ENCODE data around the gene C1orf232.
A peak's percentile ranks its signal among the peaks of the same experiment; 100 is the strongest.

C1orf232 gene

DNA sequence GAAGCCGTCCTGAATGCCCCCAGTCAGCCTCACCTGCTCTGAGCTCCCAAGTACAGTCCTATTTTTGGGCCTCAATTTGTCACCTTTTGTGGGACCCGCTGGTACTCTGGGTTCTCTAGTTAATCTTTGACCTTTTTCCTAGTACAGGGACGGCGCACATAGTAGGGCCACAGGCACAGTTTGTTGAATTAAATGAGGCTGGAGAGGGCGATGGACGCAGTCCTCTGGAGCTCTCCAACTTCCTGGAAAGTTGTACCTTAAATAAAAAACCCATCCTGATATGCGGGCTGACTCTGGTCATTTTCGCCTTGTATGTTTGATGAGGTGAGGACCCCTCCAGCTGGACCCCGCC, 5.1 kb downstream of the C1orf232 start:
- peak overlapping the region; percentile 28 for H3K4me3 ChIP-seq (ENCODE audit: low read depth, low read length)
- DNase-seq (ENCODE audit: low read depth), result no peak
- in situ Hi-C loops (cut with HindIII; ENCODE audit: low sequenced_read_pairs), result no loop called here

DNA sequence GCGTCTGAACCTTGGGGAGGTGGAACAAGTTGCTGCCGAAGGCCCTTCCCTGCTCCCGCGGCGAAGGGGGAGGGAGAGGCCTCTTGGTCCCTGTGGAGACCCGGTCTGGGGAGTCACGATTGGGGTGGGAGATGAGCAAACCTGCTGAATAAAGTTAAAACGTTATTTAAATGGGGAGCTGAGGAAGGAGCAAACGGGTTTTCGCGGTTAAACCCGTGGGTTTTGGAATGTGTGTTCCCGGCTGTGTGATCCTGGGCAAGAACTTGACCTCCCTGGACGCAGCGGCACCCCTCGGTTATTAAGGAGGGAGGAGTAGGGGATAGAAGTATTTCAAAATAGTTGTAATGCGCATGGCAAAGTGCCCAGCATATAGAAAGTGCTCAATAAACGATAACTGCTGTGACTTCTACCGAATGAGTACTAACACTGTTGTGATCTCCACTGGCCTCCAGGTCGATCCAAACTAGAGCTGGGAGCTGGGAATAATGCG, 6.5 kb downstream of the C1orf232 start:
- in situ Hi-C loops (cut with HindIII; ENCODE audit: low sequenced_read_pairs), result no loop called here
- DNase-seq (ENCODE audit: low read depth), result no peak
- H3K4me3 ChIP-seq (ENCODE audit: low read depth, low read length), result peak overlapping the region; percentile 36
- TF ChIP-seq, protein P1, sequence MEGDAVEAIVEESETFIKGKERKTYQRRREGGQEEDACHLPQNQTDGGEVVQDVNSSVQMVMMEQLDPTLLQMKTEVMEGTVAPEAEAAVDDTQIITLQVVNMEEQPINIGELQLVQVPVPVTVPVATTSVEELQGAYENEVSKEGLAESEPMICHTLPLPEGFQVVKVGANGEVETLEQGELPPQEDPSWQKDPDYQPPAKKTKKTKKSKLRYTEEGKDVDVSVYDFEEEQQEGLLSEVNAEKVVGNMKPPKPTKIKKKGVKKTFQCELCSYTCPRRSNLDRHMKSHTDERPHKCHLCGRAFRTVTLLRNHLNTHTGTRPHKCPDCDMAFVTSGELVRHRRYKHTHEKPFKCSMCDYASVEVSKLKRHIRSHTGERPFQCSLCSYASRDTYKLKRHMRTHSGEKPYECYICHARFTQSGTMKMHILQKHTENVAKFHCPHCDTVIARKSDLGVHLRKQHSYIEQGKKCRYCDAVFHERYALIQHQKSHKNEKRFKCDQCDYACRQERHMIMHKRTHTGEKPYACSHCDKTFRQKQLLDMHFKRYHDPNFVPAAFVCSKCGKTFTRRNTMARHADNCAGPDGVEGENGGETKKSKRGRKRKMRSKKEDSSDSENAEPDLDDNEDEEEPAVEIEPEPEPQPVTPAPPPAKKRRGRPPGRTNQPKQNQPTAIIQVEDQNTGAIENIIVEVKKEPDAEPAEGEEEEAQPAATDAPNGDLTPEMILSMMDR (IDR thresholded peaks at IDR 0.05; ENCODE audit: low read depth, low read length, missing control alignments), result no peak

More for the DNA sequence above, 5.1 kb downstream of the C1orf232 start:
- TF ChIP-seq, protein P1 (IDR thresholded peaks at IDR 0.05; ENCODE audit: low read depth, low read length, missing control alignments), result no peak

DNA sequence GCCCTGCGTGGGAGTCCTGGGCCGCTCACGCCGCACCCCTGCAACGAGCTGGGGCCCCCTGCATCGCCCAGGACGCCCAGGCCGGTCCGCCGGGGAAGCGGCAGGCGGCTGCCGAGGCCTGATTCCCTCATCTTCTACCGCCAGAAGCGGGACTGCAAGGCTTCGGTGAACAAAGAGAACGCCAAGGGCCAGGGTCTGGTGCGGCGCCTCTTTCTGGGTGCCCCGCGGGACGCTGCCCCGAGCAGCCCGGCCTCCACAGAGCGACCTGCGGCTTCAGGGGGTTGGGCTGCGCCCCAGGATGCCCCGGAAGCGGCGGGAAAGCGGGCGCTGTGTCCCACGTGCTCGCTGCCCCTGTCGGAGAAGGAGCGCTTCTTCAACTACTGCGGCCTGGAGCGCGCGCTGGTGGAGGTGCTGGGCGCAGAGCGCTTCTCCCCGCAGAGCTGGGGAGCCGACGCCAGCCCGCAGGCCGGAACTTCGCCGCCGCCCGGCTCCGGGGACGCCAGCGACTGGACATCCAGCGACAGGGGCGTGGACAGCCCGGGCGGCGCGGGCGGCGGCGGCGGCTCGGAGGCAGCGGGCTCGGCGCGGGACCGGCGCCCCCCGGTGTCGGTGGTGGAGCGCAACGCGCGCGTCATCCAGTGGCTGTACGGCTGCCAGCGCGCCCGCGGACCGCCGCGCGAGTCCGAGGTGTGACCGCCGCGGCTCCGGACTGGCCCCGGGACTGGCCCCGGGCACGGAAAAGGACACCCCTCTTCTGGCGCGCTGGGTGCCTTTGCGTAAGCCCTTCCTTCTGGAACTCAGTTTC, 7.1 kb downstream of the C1orf232 start:
- in situ Hi-C loops (cut with HindIII; ENCODE audit: low sequenced_read_pairs), result no loop called here
- DNase-seq (ENCODE audit: low read depth), result no peak
- H3K4me3 ChIP-seq (ENCODE audit: low read depth, low read length), result peak overlapping the region; percentile 36
- TF ChIP-seq, protein P1 (IDR thresholded peaks at IDR 0.05; ENCODE audit: low read depth, low read length, missing control alignments), result no peak

DNA sequence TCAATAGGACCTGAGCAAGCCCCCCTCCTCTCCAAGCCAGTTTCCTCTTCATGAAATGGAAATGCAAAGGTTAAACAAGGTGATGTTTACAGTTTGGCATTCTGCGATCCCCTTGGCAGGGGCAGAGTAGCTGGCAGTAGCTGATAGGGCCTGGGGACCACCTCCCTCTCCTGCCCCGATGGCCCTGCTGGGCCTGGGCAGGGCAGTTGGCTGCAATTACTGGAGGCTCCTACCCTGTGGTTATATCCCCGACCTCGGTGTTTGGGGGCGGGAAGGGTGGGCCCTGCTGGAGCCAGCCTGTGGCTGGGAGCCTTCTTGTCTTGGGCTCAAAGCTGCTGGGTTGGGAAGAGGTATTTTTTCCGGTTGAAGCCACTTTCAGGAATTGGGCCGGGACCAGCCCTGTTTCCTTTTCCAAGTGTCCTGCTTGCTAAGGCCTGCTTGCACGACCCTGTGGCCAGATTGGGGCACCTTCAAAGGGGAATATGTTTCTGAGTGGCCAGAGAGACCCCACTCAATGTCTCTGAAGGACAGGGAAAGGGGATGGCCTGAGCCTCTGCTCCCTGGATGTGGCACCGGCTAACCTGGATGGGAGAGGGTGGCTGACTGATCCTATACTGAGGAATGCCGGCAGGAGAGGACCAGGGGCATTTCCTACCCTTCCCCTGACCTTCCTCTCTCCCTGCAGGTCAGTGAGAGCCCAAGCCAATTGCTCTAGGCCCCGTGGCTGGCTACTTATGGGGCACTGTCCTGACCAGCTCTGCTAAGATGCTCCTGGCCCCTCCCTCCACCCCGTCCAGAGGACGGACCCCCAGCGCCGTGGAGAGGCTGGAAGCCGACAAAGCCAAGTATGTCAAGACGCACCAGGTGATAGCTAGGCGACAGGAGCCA, 8.0 kb downstream of the C1orf232 start:
- no peak for DNase-seq (ENCODE audit: low read depth)
- TF ChIP-seq, protein P1 (IDR thresholded peaks at IDR 0.05; ENCODE audit: low read depth, low read length, missing control alignments), result no peak
- in situ Hi-C loops (cut with HindIII; ENCODE audit: low sequenced_read_pairs), result no loop called here
- H3K4me3 ChIP-seq (ENCODE audit: low read depth, low read length), result peak overlapping the region; percentile 36

DNA sequence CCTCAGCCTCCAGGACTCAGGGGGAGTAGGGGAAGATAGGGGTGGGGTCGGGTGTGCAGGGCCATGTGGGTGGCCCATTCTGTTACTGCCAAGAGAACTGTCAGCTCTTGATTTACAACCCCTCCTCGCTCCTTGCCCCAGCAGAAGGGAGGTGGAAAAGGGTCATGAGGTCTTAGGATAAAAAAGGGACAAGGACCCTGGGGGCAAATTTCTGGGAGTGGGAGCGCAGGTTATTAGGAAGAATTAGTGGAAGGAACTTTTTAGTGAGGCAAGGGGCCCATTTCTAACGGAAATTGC, 9.1 kb downstream of the C1orf232 start:
- no peak for DNase-seq (ENCODE audit: low read depth)
- TF ChIP-seq, protein P1 (IDR thresholded peaks at IDR 0.05; ENCODE audit: low read depth, low read length, missing control alignments), result no peak
- no peak overlapping the region for H3K4me3 ChIP-seq (ENCODE audit: low read depth, low read length)
- in situ Hi-C loops (cut with HindIII; ENCODE audit: low sequenced_read_pairs), result no loop called here

DNA sequence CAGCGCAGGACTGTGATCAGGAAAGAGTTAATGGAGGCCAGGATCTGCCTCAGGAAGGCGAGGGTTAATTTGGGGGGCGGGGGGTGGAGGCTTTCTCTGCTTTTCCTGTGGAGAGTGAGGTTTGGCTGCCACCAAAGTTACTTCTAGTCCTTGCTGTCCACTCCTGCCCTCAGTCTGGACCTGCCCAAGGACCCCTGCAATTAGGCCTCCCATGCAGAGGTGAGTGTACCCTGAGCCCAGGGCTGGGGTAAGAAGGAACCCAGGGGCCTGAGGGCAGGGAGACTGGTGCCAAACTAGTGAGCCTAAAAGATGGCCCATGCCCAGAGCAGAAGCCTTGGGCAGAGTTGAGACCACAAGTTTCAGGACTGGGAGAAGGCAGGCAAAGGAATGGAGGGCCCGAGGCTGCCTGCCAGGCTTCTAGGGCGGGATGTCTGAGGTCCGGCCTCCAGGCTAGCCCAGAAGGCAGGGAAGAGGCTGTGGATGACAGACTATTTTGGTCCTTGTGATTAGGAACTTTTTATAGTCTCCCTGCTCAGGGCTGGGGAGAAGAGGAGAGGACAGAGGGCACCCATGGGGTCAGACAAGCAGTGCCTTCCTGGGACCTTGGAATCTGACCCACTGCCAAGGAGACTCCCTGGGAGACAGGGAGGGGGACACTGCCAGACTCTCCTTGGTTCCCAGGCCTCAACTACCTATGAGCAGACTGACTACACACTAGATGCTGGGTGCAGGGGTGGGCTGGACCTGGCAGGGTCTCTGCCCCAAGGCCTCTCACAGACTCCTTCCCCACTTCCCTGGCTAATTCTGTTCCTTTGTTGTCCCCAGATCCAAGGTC, 9.6 kb downstream of the C1orf232 start, which contains the start of gene FAM110D:
FAM110D (plus strand) TSS at position 172 of the 835 bp plus-strand sequence. CDS start 2,213 bp downstream, outside the sequence.
- in situ Hi-C loops (cut with HindIII; ENCODE audit: low sequenced_read_pairs), result no loop called here
- no peak within 1 kb of the TSS for H3K4me3 ChIP-seq (ENCODE audit: low read depth, low read length)

More for the DNA sequence above, 9.6 kb downstream of the C1orf232 start, which contains the start of gene FAM110D:
- DNase-seq (ENCODE audit: low read depth), result no peak
- TF ChIP-seq, protein P1 (IDR thresholded peaks at IDR 0.05; ENCODE audit: low read depth, low read length, missing control alignments), result no peak

Measured in astrocyte of the cerebellum (primary cell).